NCI-H1092 (cell line): Measurements from ENCODE around the gene CAMKK2.
"Not testable (repeated sequence)": the region's sequence is repeated elsewhere in the genome, so short reads cannot be mapped to it uniquely, and the experiment has no call there.

Source experiments
- DNase-seq: peaks from one replicate; lab custom pipeline; 2025; lab: John Stamatoyannopoulos, UW

Gene CAMKK2

GRCh38 chr12:121279071-121279375 lies 17.5 kb downstream of the CAMKK2 start:
- DNase-seq: no peak

- no peak for DNase-seq
These were observed 18.1 kb downstream of the CAMKK2 start for GRCh38 chr12:121278169-121279070.

GRCh38 chr12:121277374-121277759 lies 19.1 kb downstream of the CAMKK2 start:
- no peak for DNase-seq

GRCh38 chr12:121274036-121274763 lies 22.3 kb downstream of the CAMKK2 start:
- DNase-seq: no peak

GRCh38 chr12:121273364-121273896 lies 23.1 kb downstream of the CAMKK2 start:
- no peak for DNase-seq

- no peak for DNase-seq
These were observed 28.7 kb downstream of the CAMKK2 start for GRCh38 chr12:121267822-121268221.

GRCh38 chr12:121264951-121265515 lies 31.5 kb downstream of the CAMKK2 start:
- no peak for DNase-seq

- DNase-seq: no peak
These were observed 32.4 kb downstream of the CAMKK2 start for GRCh38 chr12:121264135-121264534.

GRCh38 chr12:121263206-121263935 lies 33.1 kb downstream of the CAMKK2 start:
- no peak for DNase-seq

- DNase-seq: no peak
These were observed 35.1 kb downstream of the CAMKK2 start for GRCh38 chr12:121261398-121261797.

- DNase-seq: no peak
These were observed 36.4 kb downstream of the CAMKK2 start for GRCh38 chr12:121260091-121260490.

GRCh38 chr12:121259074-121259473 lies 37.4 kb downstream of the CAMKK2 start:
- no peak for DNase-seq

- DNase-seq: not testable (repeated sequence)
These were observed 38.6 kb downstream of the CAMKK2 start for GRCh38 chr12:121257704-121258449.

GRCh38 chr12:121255433-121255832 lies 41.1 kb downstream of the CAMKK2 start:
- DNase-seq: no peak

GRCh38 chr12:121253638-121254335 lies 42.7 kb downstream of the CAMKK2 start:
- DNase-seq: no peak

GRCh38 chr12:121252712-121253345 lies 43.7 kb downstream of the CAMKK2 start:
- DNase-seq: no peak

GRCh38 chr12:121251838-121252237 lies 44.7 kb downstream of the CAMKK2 start:
- DNase-seq: no peak

- no peak for DNase-seq
These were observed 46.1 kb downstream of the CAMKK2 start for GRCh38 chr12:121250359-121250758.

GRCh38 chr12:121248622-121249021 lies 47.9 kb downstream of the CAMKK2 start:
- no peak for DNase-seq

- DNase-seq: no peak
These were observed 49.5 kb downstream of the CAMKK2 start for GRCh38 chr12:121246893-121247557.
